DND-41 (cell line): ENCODE measurements around the gene ZFP90.

ENCODE experiments used
- ATAC-seq: fragments of 200-7000 bp; cut with Tn5 transposase; 3 replicates; pipeline ENCODE4 v1.9.1; 2021; ENCODE audit warnings: low read depth; ENCODE audit not compliant: insufficient read depth
- DNase-seq: peaks from one replicate; pipeline ENCODE4 v3.0.0-alpha.2; 2020
- H2AFZ ChIP-seq: 2 replicates; pipeline ENCODE4 v1.6.0; 2012; ENCODE audit warnings: low read depth, low read length
- H3K27ac ChIP-seq: 2 replicates; pipeline ENCODE4 v1.5.1; 2012; ENCODE audit warnings: low read length, inconsistent platforms
- H3K27me3 ChIP-seq: fragments of 200-600 bp; sonication (generic); 2 replicates; pipeline ENCODE4 v1.6.0; 2012; ENCODE audit warnings: low read length, mild to moderate bottlenecking, inconsistent platforms; ENCODE audit not compliant: insufficient read depth, poor library complexity
- H3K36me3 ChIP-seq: 2 replicates; pipeline ENCODE4 v1.5.1; 2012; ENCODE audit warnings: low read length, inconsistent platforms; ENCODE audit not compliant: insufficient read depth
- H3K4me1 ChIP-seq: 2 replicates; pipeline ENCODE4 v1.5.1; 2012; ENCODE audit warnings: mild to moderate bottlenecking, low read length; ENCODE audit not compliant: insufficient read depth
- H3K4me2 ChIP-seq: 2 replicates; pipeline ENCODE4 v1.6.0; 2012; ENCODE audit warnings: mild to moderate bottlenecking, moderate library complexity, low read length, inconsistent platforms; ENCODE audit not compliant: insufficient read depth
- H3K4me3 ChIP-seq, 2 experiments: fragments of 200-600 bp in 1 of 2; shearing (Covaris generic) in 1 of 2; 2 replicates each; pipeline ENCODE4 v1.5.1; 2012 to 2016; ENCODE audit warnings: inconsistent platforms in 2 of 2, low read length in 2 of 2, mild to moderate bottlenecking in 2 of 2, low read depth in 1 of 2, moderate library complexity in 1 of 2
- H3K79me2 ChIP-seq: 2 replicates; pipeline ENCODE4 v1.6.0; 2012; ENCODE audit warnings: low read length, inconsistent platforms; ENCODE audit not compliant: insufficient read depth
- H3K9ac ChIP-seq: 2 replicates; pipeline ENCODE4 v1.6.0; 2012; ENCODE audit warnings: low read depth, mild to moderate bottlenecking, inconsistent platforms, low read length, moderate library complexity
- H3K9me3 ChIP-seq: 2 replicates; pipeline ENCODE4 v1.5.1; 2012; ENCODE audit warnings: low read length, moderate library complexity, mild to moderate bottlenecking, inconsistent platforms; ENCODE audit not compliant: insufficient read depth, severe bottlenecking
- H4K20me1 ChIP-seq: 2 replicates; pipeline ENCODE4 v1.6.0; 2012; ENCODE audit warnings: low read length; ENCODE audit not compliant: insufficient read depth
- CTCF ChIP-seq: IDR thresholded peaks from 2 replicates; pipeline ENCODE4 v1.5.1; 2012; ENCODE audit warnings: borderline replicate concordance, low read length, moderate library complexity, mild to moderate bottlenecking; ENCODE audit not compliant: poor library complexity, severe bottlenecking; ENCODE audit errors: extremely low read depth
- EZH2 ChIP-seq: IDR thresholded peaks from 3 replicates; pipeline ENCODE4 v1.6.1; 2012; ENCODE audit warnings: borderline replicate concordance, low read depth, mild to moderate bottlenecking, moderate library complexity, low read length, inconsistent platforms; ENCODE audit not compliant: severe bottlenecking

ZFP90 gene

GRCh38 chr16:68596266-68596665 is 57.2 kb downstream of the ZFP90 start:
- no peak overlapping the region for H3K9ac ChIP-seq

GRCh38 chr16:68599586-68599985 is 60.5 kb downstream of the ZFP90 start:
- H2AFZ ChIP-seq = no peak overlapping the region
- H4K20me1 ChIP-seq = no peaks in the 10 kb centered on the region
- DNase-seq = no peak
- no peak overlapping the region for H3K9ac ChIP-seq
- no peak overlapping the region for H3K4me2 ChIP-seq
- H3K27me3 ChIP-seq = no peaks in the 10 kb centered on the region
- H3K79me2 ChIP-seq = no peaks in the 10 kb centered on the region
- no peaks in the 10 kb centered on the region for H3K36me3 ChIP-seq
- no peak for ATAC-seq
- TF ChIP-seq CTCF (no peak), EZH2 (no peak)
- H3K4me3 ChIP-seq = no peak overlapping the region
- H3K4me1 ChIP-seq = no peaks in the 10 kb centered on the region
- H3K9me3 ChIP-seq = no peaks in the 10 kb centered on the region
- H3K27ac ChIP-seq = no peak overlapping the region

More at GRCh38 chr16:68596266-68596665, 57.2 kb downstream of the ZFP90 start:
- no peak for TF ChIP-seq CTCF
- no peaks in the 10 kb centered on the region for H3K4me1 ChIP-seq
- no peak overlapping the region for H2AFZ ChIP-seq
- H3K9me3 ChIP-seq = peaks cover 6% of the 10 kb centered on the region
- H3K27ac ChIP-seq = no peak overlapping the region
- no peak overlapping the region for H3K4me2 ChIP-seq
- no peak overlapping the region for H3K4me3 ChIP-seq
- no peaks in the 10 kb centered on the region for H3K36me3 ChIP-seq
- no peaks in the 10 kb centered on the region for H4K20me1 ChIP-seq
- DNase-seq (no peak), ATAC-seq (no peak)
- H3K79me2 ChIP-seq = no peaks in the 10 kb centered on the region
- no peaks in the 10 kb centered on the region for H3K27me3 ChIP-seq

- Histone ChIP-seq H3K4me2 (no peak overlapping the region), H3K4me3 (no peak overlapping the region), H2AFZ (no peak overlapping the region), H3K27ac (no peak overlapping the region), H3K9me3 (no peaks in the 10 kb centered on the region), H3K79me2 (no peaks in the 10 kb centered on the region), H3K4me1 (no peaks in the 10 kb centered on the region), H3K36me3 (no peaks in the 10 kb centered on the region), H3K9ac (no peak overlapping the region), H4K20me1 (no peaks in the 10 kb centered on the region), H3K27me3 (no peaks in the 10 kb centered on the region)
- TF ChIP-seq EZH2 (no peak), CTCF (no peak)
- ATAC-seq (no peak), DNase-seq (no peak)
Observed at GRCh38 chr16:68605746-68606145, 66.7 kb downstream of the ZFP90 start.

- no peaks in the 10 kb centered on the region for H3K4me1 ChIP-seq
- DNase-seq = no peak
- ATAC-seq = no peak
- H3K9me3 ChIP-seq = no peaks in the 10 kb centered on the region
- no peaks in the 10 kb centered on the region for H3K79me2 ChIP-seq
- H3K27ac ChIP-seq = no peak overlapping the region
- H3K36me3 ChIP-seq = no peaks in the 10 kb centered on the region
- H3K9ac ChIP-seq = no peak overlapping the region
- no peak overlapping the region for H2AFZ ChIP-seq
- H4K20me1 ChIP-seq = no peaks in the 10 kb centered on the region
- H3K4me3 ChIP-seq = no peak overlapping the region
- H3K4me2 ChIP-seq = no peak overlapping the region
- H3K27me3 ChIP-seq = no peaks in the 10 kb centered on the region
- no peak for TF ChIP-seq EZH2
- TF ChIP-seq CTCF = no peak
Observed at GRCh38 chr16:68607443-68607842, 68.4 kb downstream of the ZFP90 start.
